ENCODE measurements around the gene GRN.
"Not testable (repeated sequence)": the region's sequence is repeated elsewhere in the genome, so short reads cannot be mapped to it uniquely, and the experiment has no call there.

GRN gene

DNA sequence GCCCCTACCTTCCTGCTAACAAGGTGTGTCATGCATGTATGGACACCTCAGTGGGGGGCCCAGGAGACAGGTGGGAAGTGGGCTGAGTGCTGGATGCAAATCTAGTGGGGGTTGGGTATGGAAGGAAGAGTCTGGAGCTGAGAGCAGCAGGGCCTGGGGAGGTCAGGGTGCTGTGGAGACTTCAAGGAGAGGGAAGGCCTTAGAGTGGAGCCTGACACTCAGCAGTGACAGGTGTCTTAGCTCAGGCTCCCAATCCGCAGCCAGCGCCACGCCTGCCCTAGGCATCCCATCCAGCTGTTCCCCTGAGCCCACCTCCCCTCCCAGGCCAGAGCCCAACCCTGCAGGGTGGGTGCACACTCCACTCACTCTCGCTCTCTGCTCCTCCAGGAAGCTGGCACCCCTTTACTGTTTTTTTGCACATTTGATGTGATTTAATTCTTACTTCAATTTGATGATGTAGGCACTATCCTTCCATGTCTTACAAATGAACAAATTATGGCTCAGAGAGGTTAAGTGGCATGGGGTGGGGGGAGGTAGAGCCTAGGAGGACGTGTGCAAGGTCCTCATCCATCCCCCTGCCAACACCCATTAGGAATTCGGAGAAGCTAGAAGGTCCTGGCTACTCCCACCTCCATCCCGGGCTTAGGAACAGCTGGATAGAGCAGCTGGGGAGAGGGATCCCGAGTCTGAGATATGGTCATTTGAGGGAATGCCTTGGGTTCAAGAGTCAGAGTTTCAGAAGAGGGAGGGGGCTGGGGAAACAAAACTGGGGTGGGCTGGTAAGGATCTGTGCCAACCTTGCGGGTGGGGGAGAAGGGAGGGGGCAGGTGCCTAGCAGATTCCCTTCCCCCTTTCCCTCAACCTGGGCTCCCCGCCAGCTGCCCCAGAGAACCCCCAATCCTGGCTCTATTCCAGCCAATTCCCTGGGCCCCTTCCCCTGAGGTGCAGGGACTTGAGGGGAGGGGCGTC lies 16.5 kb downstream of the GRN start:
- DNase-seq (ENCODE audit: low spot score): no peak

DNA sequence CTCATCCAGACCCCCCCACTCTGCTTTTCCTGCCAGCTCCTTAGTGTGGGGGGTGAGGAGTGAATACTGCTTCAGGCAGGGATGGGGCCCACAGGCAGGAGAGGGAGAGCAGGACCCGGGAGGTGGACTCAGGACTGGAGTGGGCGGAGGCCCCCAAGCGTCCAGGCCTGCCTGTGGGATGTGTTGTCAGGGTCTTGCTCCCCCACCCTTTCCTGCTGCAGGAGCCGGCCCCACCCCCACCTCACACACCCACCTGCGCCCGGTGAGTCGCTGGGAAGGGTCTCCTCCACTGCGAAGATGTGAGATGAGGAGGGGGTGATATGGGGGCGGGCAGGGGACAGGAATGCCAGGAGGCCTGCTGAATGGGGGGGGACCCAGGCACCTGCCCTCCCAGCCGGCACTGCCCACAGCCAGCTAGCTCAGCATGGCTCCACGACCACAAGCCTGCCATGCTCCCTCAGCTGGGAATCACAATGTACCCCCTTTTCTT lies 17.4 kb downstream of the GRN start:
- DNase-seq (ENCODE audit: low spot score): no peak

DNA sequence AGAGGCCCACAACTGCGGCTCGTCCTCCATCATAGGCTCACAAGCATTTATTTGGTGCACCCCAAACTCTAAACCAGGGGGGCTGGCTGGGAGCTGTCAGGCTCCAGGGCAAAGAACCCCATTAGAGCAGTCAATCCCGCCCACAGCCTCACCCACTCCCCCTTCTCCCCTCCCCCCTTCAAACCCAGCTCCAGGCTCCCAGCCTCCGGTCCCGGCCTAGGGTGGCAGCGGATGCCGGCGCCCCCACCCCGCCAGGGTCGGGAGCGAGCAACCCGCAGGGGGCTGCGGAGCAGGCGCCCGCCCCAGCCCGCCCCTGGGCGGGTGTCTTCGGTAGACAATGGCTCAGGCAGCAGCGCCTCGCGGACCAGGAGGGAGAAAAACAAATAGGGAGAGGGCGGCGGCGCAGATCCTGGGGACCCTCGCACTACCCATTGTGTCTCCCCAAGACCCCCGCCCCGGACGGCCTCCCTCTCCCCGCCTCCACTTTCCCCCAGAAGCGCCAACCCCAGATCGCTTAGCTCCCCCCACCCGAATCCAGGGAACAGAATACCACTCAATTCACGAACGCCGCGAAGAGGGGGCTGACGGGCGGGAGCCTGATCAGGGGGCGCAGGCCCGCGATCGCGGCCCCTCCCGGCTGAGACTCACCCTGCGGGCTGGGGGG lies 18.0 kb downstream of the GRN start:
- DNase-seq (ENCODE audit: low spot score): peak; percentile 71

DNA sequence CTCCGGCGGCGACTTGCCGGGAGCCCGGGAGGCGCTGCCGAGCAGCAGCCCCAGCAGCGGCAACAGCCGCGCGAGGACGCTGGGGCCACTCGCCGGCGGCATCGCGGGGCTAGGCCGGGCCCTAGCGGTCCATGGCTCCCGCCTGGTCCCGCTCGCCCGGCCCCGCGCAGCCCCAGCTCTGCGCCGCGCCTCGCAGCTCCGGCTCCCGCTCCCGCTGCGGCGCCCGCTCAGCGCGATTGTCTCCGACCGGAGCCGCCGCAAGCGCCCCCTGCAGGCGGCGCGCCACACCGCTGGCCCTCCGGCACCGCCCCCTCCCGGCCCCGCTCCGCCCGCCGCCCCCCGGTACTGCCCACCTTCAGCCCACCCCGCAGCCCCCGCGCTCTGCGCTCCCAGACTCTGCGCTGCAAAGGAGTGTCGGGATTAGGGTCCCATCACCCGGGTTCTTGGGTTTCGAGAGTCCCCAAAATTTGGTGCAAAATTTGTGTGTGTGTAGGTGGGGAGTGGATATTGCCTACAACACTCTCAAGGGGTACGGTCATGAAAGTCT lies 18.6 kb downstream of the GRN start, which contains the start of gene FAM171A2:
TSS of gene FAM171A2 (minus strand) at position 241 of the 547 bp plus-strand sequence. CDS start at position 102, 139 bp downstream.
- DNase-seq (ENCODE audit: low spot score): peak; percentile 76

DNA sequence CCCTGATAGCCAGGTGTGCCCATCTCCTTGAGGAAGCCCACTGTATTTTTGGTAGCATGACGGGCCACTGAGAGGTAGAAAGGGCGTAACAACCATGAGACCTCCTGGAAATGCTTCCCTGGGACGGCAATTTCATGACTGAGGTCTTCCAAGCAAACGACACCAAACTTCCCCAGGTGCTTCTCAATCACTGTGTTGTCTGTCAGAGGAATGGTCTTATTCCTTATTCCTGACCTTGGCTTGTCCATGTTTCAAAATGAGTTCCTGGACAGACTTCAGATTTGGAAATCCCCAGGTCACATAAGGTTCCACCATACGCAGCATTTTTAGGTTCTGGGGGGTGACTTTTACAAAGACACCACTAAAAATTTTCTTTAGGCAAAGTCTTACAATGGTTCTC lies 19.9 kb downstream of the GRN start:
- DNase-seq (ENCODE audit: low spot score): not testable (repeated sequence)

DNA sequence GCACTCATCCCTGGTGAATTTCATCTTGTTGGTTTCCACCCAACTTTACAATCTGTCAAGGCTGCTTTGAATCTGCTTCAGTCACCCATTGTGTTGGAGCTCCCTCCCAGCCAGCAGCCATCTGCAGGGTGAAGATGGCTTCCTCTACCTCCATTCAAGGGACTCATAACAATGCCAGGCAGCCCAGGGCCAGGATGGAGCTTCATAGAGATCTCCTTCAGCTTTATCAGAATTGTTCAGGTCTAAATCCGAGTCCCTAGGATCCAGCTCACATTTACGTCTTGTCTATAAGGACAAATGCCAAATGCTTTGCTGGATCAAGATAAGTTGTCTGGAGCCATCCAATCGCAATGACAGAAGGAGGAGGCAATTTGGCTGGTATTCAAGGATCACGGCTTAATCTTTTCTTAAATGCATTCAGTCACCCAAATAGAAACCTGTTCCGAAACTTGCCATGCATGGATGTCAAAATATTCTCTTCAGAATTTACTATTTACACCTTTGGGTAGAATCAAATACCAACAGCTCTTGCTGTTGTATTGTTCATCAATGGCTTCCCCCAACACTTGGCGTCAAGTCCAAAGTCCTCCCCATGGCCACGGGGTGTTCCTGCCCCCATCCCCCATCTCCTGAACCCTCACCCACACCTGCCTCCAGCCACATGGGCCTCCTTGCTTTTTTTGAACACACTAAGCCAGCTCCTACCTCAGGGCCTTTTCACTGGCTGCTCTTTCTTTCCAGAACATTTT lies 22.3 kb downstream of the GRN start:
- no peak for DNase-seq (ENCODE audit: low spot score)

DNA sequence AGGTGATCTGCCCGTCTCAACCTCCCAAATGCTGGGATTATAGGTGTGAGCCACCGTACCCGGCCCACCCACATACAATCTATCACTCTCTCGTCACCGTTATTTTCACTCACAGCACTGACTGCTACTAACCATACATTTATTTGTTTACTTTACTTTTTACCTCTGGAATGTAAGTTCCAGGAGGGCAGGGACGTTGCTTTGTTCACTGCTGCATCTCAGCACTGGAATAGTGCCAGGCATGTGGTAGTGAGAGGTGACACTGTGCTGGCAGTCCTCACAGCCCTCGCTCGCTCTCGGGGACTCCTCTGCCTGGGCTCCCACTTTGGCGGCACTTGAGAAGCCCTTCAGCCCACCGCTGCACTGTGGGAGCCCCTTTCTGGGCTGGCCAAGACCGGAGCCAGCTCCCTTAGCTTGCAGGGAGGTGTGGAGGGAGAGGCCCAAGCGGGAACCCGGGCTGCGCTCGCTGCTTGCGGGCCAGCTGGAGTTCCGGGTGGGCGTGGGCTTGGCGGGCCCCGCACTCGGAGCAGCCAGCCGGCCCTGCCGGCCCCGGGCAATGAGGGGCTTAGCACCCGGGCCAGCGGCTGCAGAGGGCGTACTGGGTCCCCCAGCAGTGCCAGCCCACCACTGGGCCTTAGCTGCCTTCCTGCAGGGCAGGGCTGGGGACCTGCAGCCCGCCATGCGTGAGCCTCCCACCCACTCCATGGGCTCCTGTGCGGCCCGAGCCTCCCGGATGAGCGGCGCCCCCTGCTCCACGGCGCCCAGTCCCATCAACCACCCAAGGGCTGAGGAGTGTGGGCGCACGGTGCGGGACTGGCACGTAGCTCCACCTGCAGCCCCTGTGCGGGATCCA lies 23.5 kb downstream of the GRN start:
- DNase-seq (ENCODE audit: low spot score): not testable (repeated sequence)

DNA sequence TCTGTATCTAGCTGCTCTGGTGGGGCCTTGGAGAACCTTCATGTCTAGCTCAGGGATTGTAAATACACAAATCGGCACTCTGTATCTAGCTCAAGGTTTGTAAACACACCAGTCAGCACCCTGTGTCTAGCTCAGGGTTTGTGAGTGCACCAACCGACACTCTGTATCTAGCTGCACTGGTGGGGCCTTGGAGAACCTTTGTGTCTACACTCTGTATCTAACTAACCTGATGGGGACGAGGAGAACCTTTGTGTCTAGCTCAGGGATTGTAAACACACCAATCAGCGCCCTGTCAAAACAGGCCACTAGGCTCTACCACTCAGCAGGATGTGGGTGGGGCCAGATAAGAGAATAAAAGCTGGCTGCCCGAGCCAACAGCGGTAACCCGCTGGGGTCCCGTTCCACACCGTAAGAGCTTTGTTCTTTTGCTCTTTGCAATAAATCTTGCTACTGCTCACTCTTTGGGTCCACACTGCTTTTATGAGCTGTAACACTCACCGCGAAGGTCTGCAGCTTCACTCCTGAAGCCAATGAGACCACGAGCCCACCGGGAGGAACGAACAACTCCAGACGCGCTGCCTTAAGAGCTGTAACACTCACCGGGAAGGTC lies 24.4 kb downstream of the GRN start:
- not testable (repeated sequence) for DNase-seq (ENCODE audit: low spot score)

DNA sequence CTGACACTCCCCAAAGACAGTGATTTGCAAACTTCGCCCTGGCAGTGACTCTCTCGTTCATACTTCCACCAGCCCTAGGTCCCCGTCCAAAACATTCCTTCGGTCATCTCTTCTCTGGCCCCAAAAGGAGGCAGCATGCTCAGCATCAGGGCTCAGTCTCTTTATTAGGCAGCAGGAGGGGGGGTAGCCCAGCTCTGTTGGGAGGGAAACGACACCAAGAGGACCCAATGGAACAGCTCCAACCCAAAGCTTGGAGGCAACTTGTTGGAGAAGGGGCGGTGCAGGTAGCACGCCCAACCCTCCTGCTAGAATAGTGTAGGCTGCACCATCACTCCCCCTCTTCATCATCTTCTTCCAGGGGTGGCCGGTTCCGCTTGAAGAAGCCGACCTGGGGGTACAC lies 26.9 kb downstream of the GRN start:
- DNase-seq (ENCODE audit: low spot score): no peak

DNA sequence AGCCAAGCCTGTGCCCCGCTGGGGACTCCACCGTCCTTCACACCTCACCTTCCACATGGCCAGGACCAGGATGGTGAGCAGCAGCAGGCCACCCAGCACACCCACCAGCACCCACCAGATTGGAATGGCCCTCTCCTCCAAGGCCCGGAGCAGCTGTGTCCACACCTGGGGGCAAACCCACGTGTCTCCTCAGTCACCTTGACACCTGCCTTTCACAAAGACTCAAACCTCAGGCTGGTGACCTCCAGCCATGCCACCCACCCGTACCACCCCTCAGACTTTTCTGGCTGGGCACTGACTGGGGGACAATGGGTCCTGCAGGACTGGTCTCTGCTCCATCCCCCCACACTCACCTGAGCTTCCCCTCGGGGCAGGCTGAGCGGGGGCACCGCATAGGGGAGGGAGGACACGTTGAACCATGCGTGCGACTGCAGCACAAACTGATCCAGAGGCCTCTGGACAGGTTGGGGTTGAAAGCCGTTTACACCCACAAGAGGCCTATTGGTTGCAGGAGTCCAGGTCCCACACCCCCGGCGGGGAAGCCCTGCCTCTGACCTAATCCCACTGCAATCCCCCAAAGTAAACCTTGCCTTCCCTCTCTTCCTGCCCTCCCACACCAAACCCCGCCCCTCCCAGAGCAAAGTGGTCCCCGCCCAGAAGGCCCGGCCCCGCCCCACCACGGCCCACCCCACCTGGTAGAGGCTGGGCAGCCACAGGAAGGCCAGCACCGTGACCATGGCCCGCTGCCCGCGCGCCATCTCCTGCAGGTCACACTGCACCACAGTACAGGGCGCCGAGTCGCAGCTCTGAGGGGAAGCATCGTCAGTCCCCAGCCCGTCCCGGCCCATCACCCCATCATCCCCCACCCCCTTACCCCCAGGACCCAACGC lies 29.4 kb downstream of the GRN start:
- no peak for DNase-seq (ENCODE audit: low spot score)

DNA sequence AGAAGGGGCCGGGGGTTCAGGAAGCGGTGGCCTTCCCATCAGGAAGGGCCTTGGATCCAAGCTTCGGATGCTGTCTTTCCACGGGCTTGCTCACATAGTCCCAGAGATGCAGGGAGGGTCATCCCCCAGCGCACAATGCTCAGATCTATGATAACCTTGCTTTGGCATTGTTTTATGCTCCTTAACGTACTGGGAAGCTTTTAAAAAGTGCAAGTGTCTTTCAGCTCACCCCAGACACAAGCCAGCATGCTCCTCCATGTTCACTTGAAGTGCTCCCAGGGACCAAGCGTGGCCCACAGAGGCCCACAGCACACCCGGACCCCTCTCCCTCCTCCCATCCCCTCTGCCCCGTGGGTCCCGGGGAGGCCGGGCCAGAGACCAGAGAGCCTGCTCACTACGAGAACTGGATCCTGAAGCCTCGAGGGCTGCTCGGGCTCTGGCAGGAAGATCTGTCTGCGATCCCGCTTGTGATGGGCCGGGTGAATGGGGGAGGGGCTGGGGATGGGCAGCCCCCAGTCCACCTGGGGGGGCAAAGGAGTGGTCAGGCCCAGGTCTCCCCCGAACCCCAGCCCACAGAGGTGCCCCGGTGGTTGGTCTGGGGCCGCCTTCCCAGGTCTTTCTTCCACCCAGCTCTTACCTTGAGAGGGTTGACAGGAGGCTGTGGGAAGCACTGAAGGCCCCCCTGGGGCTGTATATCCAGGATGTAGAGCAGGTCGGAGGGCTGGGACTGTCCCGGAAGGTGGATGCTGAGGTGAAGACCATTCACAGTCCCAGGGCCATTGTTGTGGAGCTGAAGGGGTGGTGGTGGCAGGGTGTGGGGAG lies 30.3 kb downstream of the GRN start:
- no peak for DNase-seq (ENCODE audit: low spot score)

DNA sequence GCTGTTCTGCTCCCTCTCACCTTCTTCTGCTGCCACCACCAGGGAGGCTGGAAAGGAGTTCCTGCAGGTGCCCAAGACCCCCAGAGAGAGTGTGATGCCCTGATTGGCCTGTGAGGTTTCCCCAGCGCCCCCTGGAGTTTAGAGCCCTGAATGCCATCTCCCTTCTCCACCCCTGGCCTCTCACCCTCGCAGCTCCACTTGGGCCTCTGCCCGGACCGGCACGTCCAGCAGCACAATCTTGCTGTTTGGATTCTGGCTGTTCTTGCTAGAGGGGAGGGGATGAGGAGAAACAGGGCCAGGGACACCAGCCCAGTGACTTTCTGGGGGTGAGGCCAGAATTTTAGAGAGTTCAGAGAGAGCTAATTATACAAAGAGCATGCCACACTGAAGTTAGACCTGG lies 31.0 kb downstream of the GRN start:
- peak; percentile 76 for DNase-seq (ENCODE audit: low spot score)

DNA sequence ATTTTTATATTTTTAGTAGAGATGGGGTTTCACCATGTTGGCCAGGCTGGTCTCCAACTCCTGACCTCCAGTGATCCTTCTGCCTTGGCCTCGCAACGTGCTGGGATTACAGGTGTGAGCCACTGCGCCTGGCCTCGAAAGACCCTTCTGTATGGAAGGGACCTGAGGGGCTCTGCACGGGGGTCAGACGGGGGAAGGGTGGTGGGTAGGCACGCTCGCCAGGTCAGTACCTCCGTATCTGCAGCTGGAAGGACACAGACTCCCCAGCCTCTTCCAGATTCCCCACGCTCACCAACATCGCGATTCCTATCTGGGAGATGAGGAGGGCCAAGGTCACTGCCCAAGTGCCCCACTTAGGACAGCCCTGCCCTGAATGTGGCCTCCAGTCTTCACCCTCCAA lies 31.7 kb downstream of the GRN start:
- DNase-seq (ENCODE audit: low spot score): no peak

DNA sequence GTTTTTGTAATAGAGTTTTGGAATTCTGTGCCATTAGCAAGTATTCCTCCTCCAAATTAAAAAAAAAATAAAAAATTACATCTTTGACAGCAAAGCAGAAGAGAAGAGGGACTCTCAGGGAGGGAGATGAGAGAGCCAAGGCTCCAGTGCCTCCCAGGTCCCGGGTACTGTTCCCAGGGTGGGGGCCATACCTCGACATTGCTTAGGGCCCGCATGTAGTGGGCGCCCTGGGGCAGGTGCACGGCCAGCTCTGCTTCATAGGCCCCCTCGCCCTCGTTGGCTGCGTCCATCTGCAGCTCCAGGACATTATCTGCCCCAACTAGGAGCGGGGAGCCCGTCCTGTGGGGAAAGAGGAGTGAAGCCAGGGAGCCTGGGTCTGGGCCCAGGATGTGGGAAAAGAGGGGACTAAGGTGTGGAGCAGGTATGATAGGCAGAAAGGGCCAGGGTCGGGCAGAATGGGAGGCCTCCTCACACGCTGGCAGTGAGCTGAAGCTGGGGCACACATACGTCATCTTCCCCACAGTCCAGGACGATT lies 33.1 kb downstream of the GRN start:
- DNase-seq (ENCODE audit: low spot score): no peak

DNA sequence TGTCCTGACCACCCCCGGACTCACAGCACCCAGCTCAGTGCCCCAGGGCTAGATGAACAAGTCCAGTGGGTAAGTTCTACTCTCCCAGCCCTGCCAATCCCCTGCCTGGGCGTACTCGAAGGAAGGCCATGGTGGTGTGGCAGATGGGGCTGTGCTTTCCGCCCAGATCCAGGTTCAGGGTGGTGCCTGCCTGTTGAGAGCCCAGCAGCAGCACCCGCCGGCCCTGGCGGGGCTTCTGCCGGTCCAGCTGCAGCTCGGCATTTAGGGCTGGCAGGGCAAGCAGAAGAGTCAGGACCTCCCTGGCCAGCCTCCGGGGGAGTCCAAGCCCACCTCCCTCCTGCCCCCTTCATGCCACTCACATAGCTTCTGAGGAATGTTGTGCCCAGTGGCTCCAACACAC lies 34.8 kb downstream of the GRN start:
- no peak for DNase-seq (ENCODE audit: low spot score)

DNA sequence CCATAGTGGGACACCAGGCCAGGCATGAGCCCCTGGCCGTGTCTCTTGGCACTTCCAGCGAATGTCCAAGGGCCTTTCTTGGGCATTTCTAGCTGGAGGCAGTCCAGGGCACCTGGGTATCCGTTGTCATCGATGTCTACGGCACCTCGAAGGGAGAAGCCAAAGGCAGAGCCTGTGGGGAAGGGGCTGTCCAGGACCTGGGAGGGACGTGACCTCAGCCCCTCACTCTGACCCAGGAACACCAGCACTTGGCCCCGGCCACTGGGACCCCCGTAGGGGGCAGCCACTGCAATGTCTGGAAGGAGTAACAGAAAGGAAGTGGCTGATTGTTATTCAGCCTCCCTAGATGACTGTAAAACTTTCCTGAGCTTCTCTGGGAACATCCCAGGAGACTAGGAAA lies 35.7 kb downstream of the GRN start:
- no peak for DNase-seq (ENCODE audit: low spot score)

DNA sequence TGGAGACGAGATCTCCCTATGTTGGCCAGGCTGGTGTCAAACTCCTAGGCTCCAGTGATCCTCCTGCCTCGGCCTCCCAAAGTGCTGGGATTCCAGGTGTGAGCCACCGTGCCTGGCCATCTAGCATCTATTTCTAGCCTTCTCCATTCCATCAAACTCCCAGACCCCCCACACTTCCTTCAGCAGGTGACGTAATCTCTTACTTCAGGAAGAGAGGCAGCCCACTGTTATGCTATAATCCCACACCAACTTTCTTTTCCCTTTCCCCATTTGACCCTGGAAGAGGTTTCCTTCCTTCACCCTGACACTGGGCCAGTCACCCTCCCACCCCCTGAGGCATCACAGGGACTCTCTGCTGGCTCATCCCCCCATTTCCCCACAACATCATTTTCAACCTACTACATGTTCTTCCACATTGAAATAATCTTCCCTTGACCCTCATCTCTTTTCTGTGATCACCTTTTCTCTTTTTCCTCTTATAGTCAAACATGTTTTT lies 36.8 kb downstream of the GRN start:
- no peak for DNase-seq (ENCODE audit: low spot score)

DNA sequence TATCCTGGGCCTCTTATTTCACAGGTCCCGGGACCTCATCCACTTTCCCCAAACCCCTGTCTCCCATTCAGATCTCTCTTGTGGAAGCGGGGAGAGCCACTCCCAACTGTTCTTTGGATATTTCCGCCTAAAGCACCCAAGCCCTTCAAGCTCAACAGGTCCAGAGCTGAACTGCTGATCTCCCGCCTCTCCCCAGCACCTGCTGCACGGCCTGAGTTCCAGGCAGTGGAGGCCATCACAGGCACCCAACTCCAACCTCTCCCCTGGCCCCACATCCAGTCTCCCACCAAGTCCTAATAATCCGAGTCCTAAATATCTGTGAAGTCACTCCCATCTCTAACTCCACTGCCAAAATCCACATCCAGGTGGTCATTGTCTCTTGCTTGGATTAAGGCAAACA lies 37.8 kb downstream of the GRN start:
- DNase-seq (ENCODE audit: low spot score): no peak
